Mesothelial cell of epicardium (in vitro differentiated cells): Measurements from ENCODE around the gene KANSL1. TPM values are rescaled to one million over a fixed set of nuclear protein-coding genes. Genes with fewer than 3 reads are reported as not detected.

Experiments
- DNase-seq, 2 experiments: peaks; one replicate each; pipeline ENCODE4 v3.0.0; 2021; ENCODE audit warnings: low spot score in 2 of 2; ENCODE audit not compliant: unreplicated experiment in 2 of 2
- H3K27ac Mint-ChIP-seq: 2 replicates; pipeline ENCODE4 v1.8.0; 2021; ENCODE audit warnings: mixed read lengths
- H3K27me3 Mint-ChIP-seq: 2 replicates; pipeline ENCODE4 v1.8.0; 2021; ENCODE audit warnings: low read depth, mixed read lengths
- H3K36me3 Mint-ChIP-seq: 2 replicates; pipeline ENCODE4 v1.8.0; 2021; ENCODE audit warnings: mixed read lengths
- H3K4me1 Mint-ChIP-seq: 2 replicates; pipeline ENCODE4 v1.8.0; 2021; ENCODE audit warnings: mixed read lengths
- H3K4me3 Mint-ChIP-seq: 2 replicates; pipeline ENCODE4 v1.8.0; 2021; ENCODE audit warnings: mild to moderate bottlenecking, moderate library complexity, mixed read lengths
- H3K9me3 Mint-ChIP-seq: 2 replicates; pipeline ENCODE4 v1.8.0; 2021; ENCODE audit warnings: mixed read lengths
- total RNA-seq: library from RNA; stranded (reverse); gene quantifications from 3 replicates; pipeline ENCODE4 v1.2.1, GENCODE V29; 2021
- TF ChIP-seq, protein P1 (sequence below): fragments of 200-600 bp; sonication (generic); IDR thresholded peaks from one replicate; pipeline ENCODE4 v1.5.0; 2021; ENCODE audit warnings: antibody characterized with exemption; ENCODE audit not compliant: unreplicated experiment

The KANSL1 gene
- total RNA-seq, 1 donor from 2014 or later = 189 TPM

- TF ChIP-seq, protein P1, sequence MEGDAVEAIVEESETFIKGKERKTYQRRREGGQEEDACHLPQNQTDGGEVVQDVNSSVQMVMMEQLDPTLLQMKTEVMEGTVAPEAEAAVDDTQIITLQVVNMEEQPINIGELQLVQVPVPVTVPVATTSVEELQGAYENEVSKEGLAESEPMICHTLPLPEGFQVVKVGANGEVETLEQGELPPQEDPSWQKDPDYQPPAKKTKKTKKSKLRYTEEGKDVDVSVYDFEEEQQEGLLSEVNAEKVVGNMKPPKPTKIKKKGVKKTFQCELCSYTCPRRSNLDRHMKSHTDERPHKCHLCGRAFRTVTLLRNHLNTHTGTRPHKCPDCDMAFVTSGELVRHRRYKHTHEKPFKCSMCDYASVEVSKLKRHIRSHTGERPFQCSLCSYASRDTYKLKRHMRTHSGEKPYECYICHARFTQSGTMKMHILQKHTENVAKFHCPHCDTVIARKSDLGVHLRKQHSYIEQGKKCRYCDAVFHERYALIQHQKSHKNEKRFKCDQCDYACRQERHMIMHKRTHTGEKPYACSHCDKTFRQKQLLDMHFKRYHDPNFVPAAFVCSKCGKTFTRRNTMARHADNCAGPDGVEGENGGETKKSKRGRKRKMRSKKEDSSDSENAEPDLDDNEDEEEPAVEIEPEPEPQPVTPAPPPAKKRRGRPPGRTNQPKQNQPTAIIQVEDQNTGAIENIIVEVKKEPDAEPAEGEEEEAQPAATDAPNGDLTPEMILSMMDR = no peak
- Mint-ChIP-seq H3K27me3 (no peaks in the 10 kb centered on the region), H3K36me3 (no peaks in the 10 kb centered on the region), H3K27ac (no peak overlapping the region), H3K4me1 (no peaks in the 10 kb centered on the region), H3K9me3 (peaks cover 6% of the 10 kb centered on the region), H3K4me3 (no peak overlapping the region)
- DNase-seq = no peak
Observed at GRCh38 chr17:46001390-46002310, 191.6 kb downstream of the KANSL1 start.

- no peak overlapping the region for H3K4me3 Mint-ChIP-seq
- H3K4me1 Mint-ChIP-seq = no peaks in the 10 kb centered on the region
- peaks cover 1% of the 10 kb centered on the region for H3K9me3 Mint-ChIP-seq
- TF ChIP-seq, protein P1 = no peak
- H3K27ac Mint-ChIP-seq = no peak overlapping the region
- H3K36me3 Mint-ChIP-seq = no peaks in the 10 kb centered on the region
- no peaks in the 10 kb centered on the region for H3K27me3 Mint-ChIP-seq
- DNase-seq = no peak
Observed at GRCh38 chr17:46000757-46001156, 192.5 kb downstream of the KANSL1 start.

GRCh38 chr17:46000292-46000691 is 192.9 kb downstream of the KANSL1 start:
- H3K4me3 Mint-ChIP-seq = no peak overlapping the region
- no peak for DNase-seq
- no peak overlapping the region for H3K27ac Mint-ChIP-seq
- no peaks in the 10 kb centered on the region for H3K9me3 Mint-ChIP-seq
- H3K36me3 Mint-ChIP-seq = no peaks in the 10 kb centered on the region
- H3K4me1 Mint-ChIP-seq = no peaks in the 10 kb centered on the region
- TF ChIP-seq, protein P1 = no peak
- H3K27me3 Mint-ChIP-seq = no peaks in the 10 kb centered on the region

DNA sequence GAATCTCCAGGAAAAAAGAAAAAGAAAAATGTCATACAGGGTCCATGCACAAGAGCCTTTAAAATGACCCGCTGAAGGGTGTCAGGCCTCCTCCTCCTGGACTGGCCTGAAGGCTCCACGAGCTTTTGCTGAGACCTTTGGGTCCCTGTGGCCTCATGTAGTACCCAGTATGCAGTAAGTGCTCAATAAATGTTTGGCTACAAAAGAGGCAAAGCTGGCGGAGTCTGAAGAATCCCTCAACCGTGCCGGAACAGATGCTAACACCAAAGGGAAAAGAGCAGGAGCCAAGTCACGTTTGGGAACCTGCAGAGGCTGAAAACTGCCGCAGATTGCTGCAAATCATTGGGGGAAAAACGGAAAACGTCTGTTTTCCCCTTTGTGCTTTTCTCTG is 193.3 kb downstream of the KANSL1 start:
- H3K9me3 Mint-ChIP-seq = no peaks in the 10 kb centered on the region
- H3K4me3 Mint-ChIP-seq = no peak overlapping the region
- H3K27ac Mint-ChIP-seq = no peak overlapping the region
- H3K36me3 Mint-ChIP-seq = no peaks in the 10 kb centered on the region
- DNase-seq = no peak
- no peaks in the 10 kb centered on the region for H3K4me1 Mint-ChIP-seq
- no peaks in the 10 kb centered on the region for H3K27me3 Mint-ChIP-seq
- TF ChIP-seq, protein P1 = no peak

- Mint-ChIP-seq H3K9me3 (no peaks in the 10 kb centered on the region), H3K4me3 (no peak within 1 kb of the TSS), H3K36me3 (no peaks in the 10 kb centered on the region), H3K27ac (no peak within 1 kb of the TSS), H3K27me3 (no peaks in the 10 kb centered on the region), H3K4me1 (no peaks in the 10 kb centered on the region)
- no peak for DNase-seq
- TF ChIP-seq, protein P1 = no peak
Observed at GRCh38 chr17:45998987-45999899, 194.0 kb downstream of the KANSL1 start, which contains the start of gene STH. STH (plus strand) TSS chr17:45999250; CDS start chr17:45999280, 30 bp downstream.
